GM10266 (cell line): ENCODE results near the gene CTNNBL1.

Source experiments
- DNase-seq: peaks from one replicate; pipeline ENCODE4 v3.0.0; 2012; ENCODE audit errors: extremely low spot score
- TF ChIP-seq, protein P1 (sequence below): IDR thresholded peaks from 2 replicates; pipeline ENCODE4 v1.5.1; 2012; ENCODE audit warnings: mild to moderate bottlenecking, low read depth; ENCODE audit not compliant: control insufficient read depth, insufficient read depth; ENCODE audit errors: missing control alignments

Gene CTNNBL1

DNA sequence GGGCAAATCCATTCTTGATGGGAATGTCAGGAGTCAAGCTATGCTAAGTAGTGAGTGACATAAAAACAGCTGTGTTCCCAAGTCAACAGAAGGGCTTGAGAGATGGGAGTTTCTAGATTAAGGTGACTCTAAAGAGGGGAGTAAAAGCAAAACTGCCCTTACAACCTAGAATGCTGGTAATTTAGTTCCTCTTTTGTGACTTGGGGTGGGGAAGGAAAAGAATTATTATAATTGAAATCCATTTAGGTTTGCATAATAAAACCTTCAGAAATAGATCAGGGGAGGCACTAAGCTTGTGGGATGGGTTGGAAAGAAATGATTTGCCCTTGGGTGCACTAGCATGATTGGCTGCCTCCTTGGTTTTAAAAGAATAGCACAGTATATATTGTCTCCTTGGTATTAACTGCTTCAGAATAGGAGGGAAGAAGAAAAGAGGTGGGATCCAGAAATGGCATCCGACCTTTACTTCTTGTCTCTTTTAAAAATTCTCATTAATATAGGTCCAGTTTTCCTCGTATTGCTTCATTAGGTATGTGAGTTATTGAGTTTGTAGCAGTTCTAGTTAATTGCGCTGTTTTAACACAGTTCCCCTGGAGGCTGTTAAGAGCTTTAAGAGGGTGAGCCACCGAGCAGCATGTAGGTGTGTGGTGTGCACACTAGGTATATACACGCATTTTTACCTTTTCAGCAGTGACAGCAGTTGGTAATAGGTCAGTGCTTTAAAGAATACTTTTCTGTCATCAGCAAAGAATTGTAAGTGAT is 113.8 kb downstream of the CTNNBL1 start:
- no peak for DNase-seq
- TF ChIP-seq, protein P1, sequence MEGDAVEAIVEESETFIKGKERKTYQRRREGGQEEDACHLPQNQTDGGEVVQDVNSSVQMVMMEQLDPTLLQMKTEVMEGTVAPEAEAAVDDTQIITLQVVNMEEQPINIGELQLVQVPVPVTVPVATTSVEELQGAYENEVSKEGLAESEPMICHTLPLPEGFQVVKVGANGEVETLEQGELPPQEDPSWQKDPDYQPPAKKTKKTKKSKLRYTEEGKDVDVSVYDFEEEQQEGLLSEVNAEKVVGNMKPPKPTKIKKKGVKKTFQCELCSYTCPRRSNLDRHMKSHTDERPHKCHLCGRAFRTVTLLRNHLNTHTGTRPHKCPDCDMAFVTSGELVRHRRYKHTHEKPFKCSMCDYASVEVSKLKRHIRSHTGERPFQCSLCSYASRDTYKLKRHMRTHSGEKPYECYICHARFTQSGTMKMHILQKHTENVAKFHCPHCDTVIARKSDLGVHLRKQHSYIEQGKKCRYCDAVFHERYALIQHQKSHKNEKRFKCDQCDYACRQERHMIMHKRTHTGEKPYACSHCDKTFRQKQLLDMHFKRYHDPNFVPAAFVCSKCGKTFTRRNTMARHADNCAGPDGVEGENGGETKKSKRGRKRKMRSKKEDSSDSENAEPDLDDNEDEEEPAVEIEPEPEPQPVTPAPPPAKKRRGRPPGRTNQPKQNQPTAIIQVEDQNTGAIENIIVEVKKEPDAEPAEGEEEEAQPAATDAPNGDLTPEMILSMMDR, result no peak

DNA sequence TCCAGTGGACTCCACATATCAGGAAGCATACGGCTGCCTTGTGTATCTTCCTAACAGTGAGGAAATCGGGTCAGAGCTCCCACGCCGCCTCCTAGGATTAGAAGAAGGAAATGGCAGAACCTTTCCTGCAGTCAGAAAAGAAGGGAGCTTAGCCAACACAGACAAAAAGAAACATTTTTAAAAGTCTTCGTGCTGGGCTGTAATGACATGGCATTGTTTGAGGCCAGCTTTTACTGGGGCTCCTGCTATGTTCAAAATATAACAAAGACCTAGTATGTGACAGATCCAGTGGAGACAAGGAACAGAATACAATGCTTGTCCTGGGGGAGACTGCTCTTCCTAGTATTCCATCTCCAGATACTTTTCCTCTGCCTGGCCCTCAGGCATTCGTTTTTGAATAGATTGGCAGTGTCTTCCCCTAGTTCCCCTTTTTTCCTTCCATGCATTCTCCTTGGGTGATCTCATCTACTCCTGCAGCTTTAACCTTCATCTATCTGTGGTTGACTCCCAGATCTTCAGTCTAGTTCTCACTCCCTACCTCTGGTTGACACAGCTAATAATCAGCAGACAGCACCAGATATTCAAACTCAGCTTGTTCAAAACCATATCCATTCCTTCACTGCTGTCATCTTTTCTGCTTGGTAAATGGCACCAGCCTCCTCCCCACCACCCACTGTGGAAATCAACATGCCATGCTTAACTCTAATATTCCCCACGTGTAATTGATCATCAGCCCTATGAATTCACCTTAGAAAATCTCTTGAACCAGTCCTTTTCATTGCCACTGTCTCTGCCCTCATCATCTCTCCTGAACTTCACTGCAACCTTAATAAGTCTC is 114.6 kb downstream of the CTNNBL1 start:
- DNase-seq, result no peak
- TF ChIP-seq, protein P1, result no peak

DNA sequence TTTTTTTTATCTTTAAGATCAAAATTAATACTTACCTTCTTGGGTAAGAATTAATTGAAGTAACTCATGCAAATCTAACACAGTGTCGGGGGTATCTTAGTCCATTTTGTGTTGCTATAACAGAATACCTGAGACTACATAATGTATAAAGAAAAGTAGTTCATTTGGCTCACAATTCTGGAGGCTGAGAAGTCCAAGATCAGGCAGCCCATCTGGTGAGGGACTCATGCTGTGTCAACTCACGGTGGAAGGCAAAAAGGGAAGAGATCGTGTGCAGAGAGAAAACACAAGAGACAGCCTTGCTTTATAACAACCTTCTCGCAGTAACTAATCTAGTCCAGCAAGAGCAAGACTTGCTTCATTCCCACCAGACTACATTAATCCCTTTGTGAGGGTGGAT is 116.2 kb downstream of the CTNNBL1 start:
- no peak for DNase-seq
- TF ChIP-seq, protein P1, result no peak

DNA sequence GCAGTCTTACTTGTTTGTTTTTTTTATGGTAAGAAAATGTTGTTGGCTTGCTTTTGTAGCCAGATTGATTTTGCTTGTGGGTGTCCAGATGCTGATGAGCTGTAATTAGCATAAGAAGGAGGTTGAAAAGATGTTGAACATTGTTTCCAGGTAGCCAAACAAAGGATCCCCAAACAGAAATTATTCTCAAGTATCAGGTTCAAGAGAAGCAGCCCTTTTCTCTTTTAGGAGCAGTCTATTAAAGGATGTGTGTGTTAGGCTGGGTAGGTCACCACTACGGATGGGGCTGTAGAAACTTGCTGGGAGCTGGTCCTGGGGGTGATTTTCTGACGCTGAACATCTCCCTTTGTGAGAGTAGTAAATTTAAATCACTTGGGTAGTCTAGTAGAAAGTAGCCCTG is 122.2 kb downstream of the CTNNBL1 start:
- no peak for DNase-seq
- TF ChIP-seq, protein P1, result no peak

DNA sequence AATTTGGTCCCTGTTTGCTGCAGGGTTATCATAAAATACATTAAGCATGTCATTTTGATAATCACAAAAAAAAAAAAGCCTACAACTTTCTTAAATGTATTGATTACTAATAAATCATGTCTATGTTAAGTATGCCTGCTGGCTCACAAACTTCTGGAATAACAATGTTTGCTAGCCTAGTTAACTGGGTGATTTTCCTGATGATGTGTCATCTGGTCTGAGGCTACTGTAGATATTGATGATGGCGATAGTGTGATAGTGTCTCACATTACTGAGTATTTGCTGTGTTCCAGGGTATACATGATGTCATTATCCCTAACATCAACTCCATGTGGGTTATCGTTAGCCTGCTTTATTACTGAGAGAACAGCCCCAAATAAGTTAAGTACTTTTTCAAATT is 122.9 kb downstream of the CTNNBL1 start:
- no peak for DNase-seq
- TF ChIP-seq, protein P1, result no peak

DNA sequence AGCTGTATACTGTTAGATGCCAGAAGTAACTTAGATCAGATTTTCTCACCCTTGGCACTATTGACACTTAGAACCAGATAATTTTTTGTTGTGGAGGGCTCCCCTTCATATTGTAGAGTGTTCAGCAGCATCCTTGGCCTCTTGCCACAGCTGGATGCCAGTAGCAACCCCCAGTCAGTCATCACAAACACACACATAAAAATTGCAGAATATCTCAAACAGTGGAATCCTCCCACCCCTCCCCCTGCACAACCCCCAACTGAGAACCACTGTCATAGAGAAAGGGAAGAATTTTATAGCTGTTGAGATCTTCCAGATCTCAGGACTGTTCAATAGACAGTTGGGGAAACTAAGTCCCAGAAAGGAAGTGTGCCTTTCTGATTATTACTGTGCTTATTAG is 127.9 kb downstream of the CTNNBL1 start:
- no peak for DNase-seq
- TF ChIP-seq, protein P1, result no peak

DNA sequence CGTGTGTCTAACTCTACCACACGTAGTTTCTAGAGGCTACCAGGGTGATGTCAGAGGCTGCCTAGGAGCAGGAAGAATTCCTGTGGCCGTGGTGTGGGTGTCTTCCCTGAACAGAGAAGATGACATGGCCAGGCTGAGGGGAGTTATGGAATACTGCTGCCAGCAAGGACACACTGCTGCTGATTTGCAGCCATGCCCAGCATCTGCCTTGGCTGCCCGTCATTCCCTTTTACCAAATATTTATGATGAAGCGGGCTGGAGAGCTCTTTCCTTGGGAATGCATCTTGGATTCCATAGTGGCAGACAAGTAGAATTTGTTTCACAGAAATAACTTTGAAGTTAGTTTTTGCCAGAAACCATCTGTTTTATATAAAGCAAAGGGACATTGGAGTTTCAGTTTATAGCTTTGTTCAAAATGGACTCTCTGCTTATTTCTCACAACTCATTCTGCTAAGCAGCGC is 128.3 kb downstream of the CTNNBL1 start:
- DNase-seq, result no peak
- TF ChIP-seq, protein P1, result no peak
